OCI-LY7 (cell line): Measurements from ENCODE around the gene AUTS2.

Experiments
- EZH2phosphoT487 ChIP-seq: fragments of 200-600 bp; sonication (generic); IDR thresholded peaks from 2 replicates; pipeline ENCODE4 v1.6.1; 2018; ENCODE audit warnings: low read depth, borderline replicate concordance, mild to moderate bottlenecking, mixed run types, antibody characterized with exemption, low read length, moderate library complexity, mixed read lengths
- TF ChIP-seq, protein P1 (sequence below): fragments of 200-600 bp; sonication (generic); conservative IDR thresholded peaks from 2 replicates; pipeline ENCODE4 v1.5.1; 2014; ENCODE audit warnings: mild to moderate bottlenecking, antibody characterized with exemption, low read length, moderate library complexity, mixed read lengths

DNA sequence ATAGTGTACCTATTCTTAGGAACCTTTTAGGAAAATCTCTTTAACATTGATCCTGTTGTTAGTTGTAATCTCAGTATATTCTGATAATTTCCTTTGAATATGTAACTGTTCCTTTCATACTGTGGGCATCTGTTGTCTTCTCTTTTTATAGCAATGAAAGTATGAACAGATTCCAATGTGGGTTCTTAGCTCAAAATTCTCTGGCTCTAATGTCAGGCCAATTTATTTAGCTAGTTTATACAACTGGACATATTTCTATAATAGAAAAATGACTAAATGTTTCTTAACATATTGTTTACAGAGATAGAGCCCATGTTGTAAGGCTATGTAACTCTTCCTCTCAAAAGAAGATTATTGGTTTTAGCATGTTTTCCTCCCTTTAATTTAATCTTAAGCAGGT, 363.2 kb downstream of the AUTS2 start:
- TF ChIP-seq, protein P1, sequence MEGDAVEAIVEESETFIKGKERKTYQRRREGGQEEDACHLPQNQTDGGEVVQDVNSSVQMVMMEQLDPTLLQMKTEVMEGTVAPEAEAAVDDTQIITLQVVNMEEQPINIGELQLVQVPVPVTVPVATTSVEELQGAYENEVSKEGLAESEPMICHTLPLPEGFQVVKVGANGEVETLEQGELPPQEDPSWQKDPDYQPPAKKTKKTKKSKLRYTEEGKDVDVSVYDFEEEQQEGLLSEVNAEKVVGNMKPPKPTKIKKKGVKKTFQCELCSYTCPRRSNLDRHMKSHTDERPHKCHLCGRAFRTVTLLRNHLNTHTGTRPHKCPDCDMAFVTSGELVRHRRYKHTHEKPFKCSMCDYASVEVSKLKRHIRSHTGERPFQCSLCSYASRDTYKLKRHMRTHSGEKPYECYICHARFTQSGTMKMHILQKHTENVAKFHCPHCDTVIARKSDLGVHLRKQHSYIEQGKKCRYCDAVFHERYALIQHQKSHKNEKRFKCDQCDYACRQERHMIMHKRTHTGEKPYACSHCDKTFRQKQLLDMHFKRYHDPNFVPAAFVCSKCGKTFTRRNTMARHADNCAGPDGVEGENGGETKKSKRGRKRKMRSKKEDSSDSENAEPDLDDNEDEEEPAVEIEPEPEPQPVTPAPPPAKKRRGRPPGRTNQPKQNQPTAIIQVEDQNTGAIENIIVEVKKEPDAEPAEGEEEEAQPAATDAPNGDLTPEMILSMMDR: no peak
- TF ChIP-seq EZH2phosphoT487: no peak
